Breast epithelium (tissue), 4 donors: Measurements from ENCODE around the gene FOXN3. TPM values are rescaled to one million over a fixed set of nuclear protein-coding genes. Genes with fewer than 3 reads are reported as not detected.

Experiments
- DNase-seq, 2 donors: peaks; one replicate each; pipeline ENCODE4 v3.0.0-alpha.2; 2019; ENCODE audit warnings: low spot score in 2 of 2
- H3K27ac ChIP-seq, 2 donors: fragments of 200-600 bp; sonication (generic) in 1 of 2; one replicate each; pipeline ENCODE4 v1.5.1; 2016 to 2019; ENCODE audit warnings: mild to moderate bottlenecking in 1 of 2
- H3K27me3 ChIP-seq, 2 donors: fragments of 200-600 bp; sonication (generic) in 1 of 2; one replicate each; pipeline versions ENCODE4 v1.5.1 to v1.6.0; 2017 to 2019; ENCODE audit warnings: control low read depth in 1 of 2, mild to moderate bottlenecking in 1 of 2
- H3K36me3 ChIP-seq: fragments of 200-600 bp; one replicate; pipeline ENCODE4 v1.5.1; 2019
- H3K4me1 ChIP-seq, 2 donors: fragments of 200-600 bp; sonication (generic); one replicate each; pipeline ENCODE4 v1.5.1; 2016 to 2019; ENCODE audit warnings: control low read depth in 1 of 2
- H3K4me3 ChIP-seq, 3 donors: fragments of 200-600 bp; sonication (generic); 1 replicate in 2 of 3; 2 replicates in 1 of 3; pipeline ENCODE4 v1.5.1; 2016 to 2019; ENCODE audit warnings: mild to moderate bottlenecking in 3 of 3, moderate library complexity in 2 of 3
- H3K9me3 ChIP-seq, 2 donors: fragments of 200-600 bp; sonication (generic) in 1 of 2; one replicate each; pipeline ENCODE4 v1.5.1; 2016 to 2019; ENCODE audit warnings: control low read depth in 1 of 2
- POLR2A ChIP-seq: fragments of 450-650 bp; IDR thresholded peaks from one replicate; pipeline ENCODE4 v1.6.1; 2016; ENCODE audit warnings: antibody characterized with exemption, mild to moderate bottlenecking, moderate library complexity
- POLR2AphosphoS5 ChIP-seq, 3 donors: sonication (generic); formaldehyde crosslinking; IDR thresholded peaks; one replicate each; pipeline ENCODE4 v1.6.1; 2017; ENCODE audit warnings: antibody characterized with exemption in 3 of 3
- intact Hi-C: fragments of 100-400 bp; cut with DNase I; formaldehyde crosslinking; loops from one replicate; pipeline ENCODE4 v1.15.1; 2023; ENCODE audit warnings: low total_unique reads
- total RNA-seq, 3 donors: library from RNA; depleted of rRNA; stranded (reverse); fragments of >200 nt; gene quantifications; one replicate each; pipeline ENCODE4 v1.1.0, GENCODE V29; 2016
- TF ChIP-seq, protein P1 (sequence below), 3 donors: fragments of 450-650 bp; IDR thresholded peaks; one replicate each; pipeline ENCODE4 v1.5.1; 2016 to 2017; ENCODE audit warnings: antibody characterized with exemption in 3 of 3, mild to moderate bottlenecking in 3 of 3, moderate library complexity in 3 of 3

Gene FOXN3
- total RNA-seq, 3 donors from 2014 or later: 70.7 to 180 (median 80.3) TPM

DNA sequence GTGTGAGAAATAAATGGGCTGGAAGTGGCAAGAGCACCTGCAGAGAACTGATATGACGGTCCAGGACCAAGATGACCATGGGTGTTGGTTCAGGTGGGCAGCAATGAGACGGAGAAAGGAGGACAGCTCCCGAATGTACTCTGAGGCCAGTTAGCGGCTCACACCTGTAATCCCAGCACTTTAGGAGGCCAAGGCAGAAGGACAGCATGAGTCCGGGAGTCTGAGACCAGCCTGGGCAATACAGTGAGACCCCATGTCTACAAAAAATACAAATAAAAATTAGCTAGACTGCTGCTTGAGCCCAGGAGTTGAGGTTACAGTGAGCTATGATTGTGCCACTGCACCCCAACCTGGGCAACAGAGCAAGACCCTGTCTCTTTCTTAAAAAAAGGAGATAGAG, 60.1 kb downstream of the FOXN3 start:
- no peaks in the 10 kb centered on the region for H3K9me3 ChIP-seq
- TF ChIP-seq POLR2A: no peak
- TF ChIP-seq, protein P1, sequence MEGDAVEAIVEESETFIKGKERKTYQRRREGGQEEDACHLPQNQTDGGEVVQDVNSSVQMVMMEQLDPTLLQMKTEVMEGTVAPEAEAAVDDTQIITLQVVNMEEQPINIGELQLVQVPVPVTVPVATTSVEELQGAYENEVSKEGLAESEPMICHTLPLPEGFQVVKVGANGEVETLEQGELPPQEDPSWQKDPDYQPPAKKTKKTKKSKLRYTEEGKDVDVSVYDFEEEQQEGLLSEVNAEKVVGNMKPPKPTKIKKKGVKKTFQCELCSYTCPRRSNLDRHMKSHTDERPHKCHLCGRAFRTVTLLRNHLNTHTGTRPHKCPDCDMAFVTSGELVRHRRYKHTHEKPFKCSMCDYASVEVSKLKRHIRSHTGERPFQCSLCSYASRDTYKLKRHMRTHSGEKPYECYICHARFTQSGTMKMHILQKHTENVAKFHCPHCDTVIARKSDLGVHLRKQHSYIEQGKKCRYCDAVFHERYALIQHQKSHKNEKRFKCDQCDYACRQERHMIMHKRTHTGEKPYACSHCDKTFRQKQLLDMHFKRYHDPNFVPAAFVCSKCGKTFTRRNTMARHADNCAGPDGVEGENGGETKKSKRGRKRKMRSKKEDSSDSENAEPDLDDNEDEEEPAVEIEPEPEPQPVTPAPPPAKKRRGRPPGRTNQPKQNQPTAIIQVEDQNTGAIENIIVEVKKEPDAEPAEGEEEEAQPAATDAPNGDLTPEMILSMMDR (IDR thresholded peaks at IDR 0.05): no peak
- TF ChIP-seq POLR2AphosphoS5 (IDR thresholded peaks at IDR 0.05): no peak
- no peak for DNase-seq
- H3K27me3 ChIP-seq: no peaks in the 10 kb centered on the region
- H3K36me3 ChIP-seq: no peaks in the 10 kb centered on the region
- intact Hi-C loops: no loop called here
- H3K4me3 ChIP-seq: no peak overlapping the region
- H3K4me1 ChIP-seq: no peaks in the 10 kb centered on the region
- no peak overlapping the region for H3K27ac ChIP-seq

DNA sequence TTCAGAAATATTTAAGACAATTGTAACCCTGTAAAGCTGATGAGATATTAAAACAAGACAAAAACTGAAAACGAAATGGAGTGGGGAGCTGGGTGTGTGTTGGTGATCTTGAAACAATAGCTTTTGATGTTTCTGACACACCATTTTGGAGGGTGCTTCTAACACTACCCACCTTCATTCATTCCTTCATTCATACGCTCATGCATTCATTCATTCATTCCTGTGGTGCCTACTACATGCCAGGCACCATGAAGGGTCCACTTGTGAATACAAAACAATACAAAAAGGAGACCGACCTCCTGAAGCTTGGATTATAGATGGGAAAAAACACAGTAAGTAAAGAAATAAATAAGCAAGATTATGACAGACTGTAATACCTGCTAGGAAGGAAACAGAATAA, 60.5 kb downstream of the FOXN3 start:
- no peak for DNase-seq
- H3K4me3 ChIP-seq: no peak overlapping the region
- no peaks in the 10 kb centered on the region for H3K4me1 ChIP-seq
- no peaks in the 10 kb centered on the region for H3K36me3 ChIP-seq
- H3K27me3 ChIP-seq: no peaks in the 10 kb centered on the region
- H3K9me3 ChIP-seq: no peaks in the 10 kb centered on the region
- H3K27ac ChIP-seq: no peak overlapping the region
- intact Hi-C loops: no loop called here
- TF ChIP-seq POLR2AphosphoS5 (IDR thresholded peaks at IDR 0.05): no peak
- TF ChIP-seq POLR2A: no peak
- TF ChIP-seq, protein P1 (IDR thresholded peaks at IDR 0.05): no peak

DNA sequence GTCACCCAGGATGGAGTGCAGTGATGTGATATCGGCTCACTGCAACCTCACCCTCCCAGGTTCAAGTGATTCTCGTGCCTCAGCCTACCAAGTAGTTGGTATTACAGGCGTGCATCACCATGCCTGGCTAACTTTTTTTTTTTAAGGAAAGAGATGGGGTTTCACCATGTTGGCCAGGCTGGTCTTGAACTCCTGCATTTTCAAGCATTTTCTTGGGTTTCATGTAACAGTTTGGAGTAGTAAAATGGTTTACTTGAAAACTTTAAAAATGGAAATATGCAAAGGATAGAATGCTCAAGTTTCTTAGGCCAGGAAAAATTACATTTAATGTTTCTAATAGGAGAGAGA, 63.3 kb downstream of the FOXN3 start:
- TF ChIP-seq, protein P1 (IDR thresholded peaks at IDR 0.05): no peak
- no peak for TF ChIP-seq POLR2AphosphoS5 (IDR thresholded peaks at IDR 0.05)
- no peak for TF ChIP-seq POLR2A
- Histone ChIP-seq H3K27me3 (no peaks in the 10 kb centered on the region), H3K36me3 (no peaks in the 10 kb centered on the region), H3K4me1 (no peaks in the 10 kb centered on the region), H3K9me3 (no peaks in the 10 kb centered on the region), H3K4me3 (no peak overlapping the region), H3K27ac (no peak overlapping the region)
- no peak for DNase-seq
- intact Hi-C loops: no loop called here

DNA sequence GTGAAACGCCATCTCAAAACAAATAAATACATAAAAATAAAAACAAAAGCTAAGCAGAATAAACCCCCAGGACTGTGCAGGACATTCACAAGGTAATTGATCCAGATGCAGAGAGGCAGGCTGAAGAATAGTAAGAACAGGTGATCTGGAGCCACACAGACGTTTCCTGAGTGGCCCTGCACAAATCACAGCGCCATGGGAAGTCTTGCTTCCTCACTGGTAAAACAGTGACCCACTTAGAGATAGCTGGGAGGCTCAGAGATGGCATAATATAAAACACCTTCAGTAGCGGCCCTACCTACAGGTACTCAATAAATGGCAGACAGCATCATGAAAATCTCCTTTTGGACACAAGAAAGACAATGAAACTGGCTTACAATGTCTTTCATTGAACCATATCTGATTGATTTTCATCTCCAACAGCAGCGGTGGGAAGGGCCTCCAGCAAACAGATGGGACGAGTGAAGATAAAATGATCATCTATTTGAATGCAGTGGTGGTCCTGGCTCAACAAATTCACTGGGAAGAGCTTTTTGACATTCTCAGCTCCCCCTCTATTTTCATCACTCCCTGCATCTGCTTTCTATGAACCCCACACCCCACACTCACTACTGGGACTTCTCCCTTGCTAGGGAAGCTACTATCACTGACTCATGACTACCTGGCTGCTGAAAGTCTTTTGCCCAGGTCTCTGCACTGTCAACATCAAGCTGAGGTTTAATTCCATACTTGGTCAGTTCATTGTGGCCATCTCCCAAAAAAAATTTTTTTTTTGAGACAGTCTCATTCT, 63.9 kb downstream of the FOXN3 start:
- TF ChIP-seq, protein P1 (IDR thresholded peaks at IDR 0.05): no peak
- TF ChIP-seq POLR2A (no peak), POLR2AphosphoS5 (IDR thresholded peaks at IDR 0.05) (no peak)
- Histone ChIP-seq H3K27me3 (no peaks in the 10 kb centered on the region), H3K36me3 (no peaks in the 10 kb centered on the region), H3K4me1 (no peaks in the 10 kb centered on the region), H3K4me3 (no peak overlapping the region), H3K9me3 (no peaks in the 10 kb centered on the region), H3K27ac (no peak overlapping the region)
- DNase-seq: no peak
- intact Hi-C loops: no loop called here

DNA sequence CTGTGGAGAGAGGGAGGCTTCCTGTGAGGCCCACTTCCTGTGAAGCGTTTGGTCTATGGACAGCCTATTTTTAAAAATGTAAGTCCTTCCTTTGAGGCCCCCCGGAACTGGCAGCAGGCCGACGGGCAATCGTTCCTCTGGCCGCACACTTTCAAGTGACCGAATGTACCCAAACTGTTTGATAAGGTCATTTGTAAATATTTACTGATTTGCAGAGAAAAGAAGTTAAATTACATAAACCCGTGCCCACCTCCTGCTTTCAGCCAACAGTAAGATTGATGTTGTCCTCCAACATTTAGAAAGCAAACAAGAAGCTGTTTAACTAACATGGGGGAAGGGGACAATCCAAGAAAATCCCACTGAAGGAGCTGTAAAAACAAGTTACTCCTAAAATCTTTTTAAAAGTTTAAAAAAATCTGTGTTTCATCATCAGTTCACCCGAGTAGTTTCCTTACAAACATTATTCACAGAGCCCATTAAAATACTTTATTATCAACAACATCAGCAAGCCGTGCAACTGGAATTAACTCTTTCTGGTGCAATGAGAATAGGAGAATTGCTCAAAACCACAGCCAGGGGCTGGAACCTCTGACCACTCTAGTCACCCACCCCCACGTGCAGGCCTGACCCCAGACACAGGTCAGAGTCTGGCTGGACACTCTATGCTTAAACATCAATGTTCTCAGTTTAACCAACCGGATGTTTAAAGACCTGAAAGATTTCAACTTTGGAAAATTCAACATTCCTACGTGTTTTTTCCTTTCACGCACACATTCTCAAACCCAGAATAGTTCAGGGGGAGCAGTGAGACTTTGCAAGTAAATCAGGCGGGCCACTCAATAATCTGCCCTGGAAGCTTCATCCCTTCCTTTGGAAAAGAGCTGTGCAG, 65.3 kb downstream of the FOXN3 start:
- Histone ChIP-seq H3K27me3 (no peaks in the 10 kb centered on the region), H3K27ac (peak overlapping the region; percentile 57 to 74), H3K4me1 (no peaks in the 10 kb centered on the region), H3K4me3 (peak overlapping the region in 1 of 3 donors; percentile 34), H3K36me3 (no peaks in the 10 kb centered on the region), H3K9me3 (no peaks in the 10 kb centered on the region)
- no peak for DNase-seq
- intact Hi-C loops: no loop called here
- TF ChIP-seq POLR2AphosphoS5 (IDR thresholded peaks at IDR 0.05) (no peak), POLR2A (no peak)
- TF ChIP-seq, protein P1 (IDR thresholded peaks at IDR 0.05): no peak
